Keratinocyte (primary cell): ENCODE results near the gene SLC2A4.

Source experiments
- CTCF ChIP-seq, 3 experiments: IDR thresholded peaks in 1 of 3; conservative IDR thresholded peaks in 1 of 3; optimal IDR thresholded peaks in 1 of 3; 2 replicates in 2 of 3; 3 replicates in 1 of 3; pipeline versions ENCODE3 to v1.5.1; 2011; ENCODE audit warnings: low read length in 3 of 3, mild to moderate bottlenecking in 3 of 3, moderate library complexity in 2 of 3, control low read depth in 1 of 3, inconsistent platforms in 1 of 3; ENCODE audit not compliant: insufficient read depth in 2 of 3; ENCODE audit errors: extremely low read depth in 1 of 3
- EZH2 ChIP-seq: IDR thresholded peaks from one replicate; pipeline ENCODE4 v1.6.1; 2012; ENCODE audit warnings: inconsistent platforms, mild to moderate bottlenecking, low read length, moderate library complexity

DNA sequence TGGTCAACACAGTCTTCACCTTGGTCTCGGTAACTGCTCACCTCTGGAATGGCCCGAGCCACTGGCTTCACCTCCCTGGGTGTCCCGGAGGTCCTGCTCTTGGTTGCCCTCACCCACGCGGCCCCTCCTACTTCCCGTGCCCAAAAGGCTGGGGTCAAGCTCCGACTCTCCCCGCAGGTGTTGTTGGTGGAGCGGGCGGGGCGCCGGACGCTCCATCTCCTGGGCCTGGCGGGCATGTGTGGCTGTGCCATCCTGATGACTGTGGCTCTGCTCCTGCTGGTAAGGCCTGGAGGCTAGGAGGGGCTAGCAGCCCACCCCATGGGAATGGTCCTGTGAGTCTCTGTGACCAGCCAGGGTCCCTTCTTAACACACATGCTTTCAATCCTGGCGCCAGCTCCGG, 3.4 kb downstream of the SLC2A4 start:
- TF ChIP-seq CTCF (optimal IDR thresholded peaks at IDR 0.05 in 1 of 3, IDR thresholded peaks at IDR 0.05 in 1 of 3, conservative IDR thresholded peaks at IDR 0.05 in 1 of 3; ENCODE audit: extremely low read depth in 1 of 3, insufficient read depth in 2 of 3, low read length in 3 of 3) (no peak), EZH2 (no peak)
